Fibroblast of the conjunctiva (primary cell): ENCODE measurements around the gene ZDHHC9.

ENCODE experiments used
- DNase-seq: peaks from one replicate; pipeline ENCODE4 v3.0.0-alpha.2; 2010; ENCODE audit warnings: low read depth

Gene ZDHHC9

GRCh38 chrX:129818123-129818522 is 25.6 kb downstream of the ZDHHC9 start:
- DNase-seq, result no peak

- DNase-seq, result no peak
These were observed 29.9 kb downstream of the ZDHHC9 start for GRCh38 chrX:129813662-129814368.

GRCh38 chrX:129808829-129809796 is 34.6 kb downstream of the ZDHHC9 start:
- no peak for DNase-seq

- peak; percentile 22 for DNase-seq
These were observed 35.4 kb downstream of the ZDHHC9 start for GRCh38 chrX:129808158-129808828.

DNA sequence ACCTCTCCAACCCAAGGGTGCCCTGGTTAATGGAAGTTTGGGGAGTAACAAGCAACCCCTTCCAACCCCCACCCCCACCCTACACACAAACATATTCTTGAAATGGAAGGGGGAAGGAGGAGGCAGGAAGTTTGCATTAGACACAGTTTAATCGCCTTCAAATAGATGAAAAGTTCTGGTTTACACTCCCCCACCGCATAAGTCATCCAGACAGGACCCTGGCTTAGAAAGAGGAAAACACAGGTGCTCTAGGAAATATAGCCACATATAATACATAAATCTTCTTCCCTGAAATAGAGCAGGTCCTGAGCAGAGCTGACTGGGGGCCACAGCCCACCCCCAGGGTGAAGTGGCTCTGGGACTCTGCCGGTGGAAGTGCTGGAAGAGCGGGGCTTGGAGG is 38.9 kb downstream of the ZDHHC9 start:
- no peak for DNase-seq

DNA sequence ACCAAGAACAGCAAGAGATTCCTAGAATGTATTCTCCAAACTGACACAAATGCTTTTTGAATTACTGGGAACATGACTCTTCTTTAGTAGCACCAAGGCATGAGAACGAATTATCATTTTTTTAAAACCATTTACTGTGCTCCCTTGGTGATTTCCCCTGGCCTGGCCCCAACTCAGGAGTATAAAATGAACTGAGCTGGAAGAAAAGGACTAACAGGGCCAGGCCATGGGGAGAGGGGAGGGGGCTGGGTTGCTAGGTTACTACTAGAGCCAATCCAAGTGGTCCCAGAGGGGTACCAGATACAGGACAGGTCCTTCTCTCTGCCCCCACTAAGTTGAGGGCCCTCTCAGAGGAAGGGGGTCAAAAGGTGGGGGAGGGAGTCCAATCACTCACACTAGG is 40.8 kb downstream of the ZDHHC9 start:
- DNase-seq, result no peak

DNA sequence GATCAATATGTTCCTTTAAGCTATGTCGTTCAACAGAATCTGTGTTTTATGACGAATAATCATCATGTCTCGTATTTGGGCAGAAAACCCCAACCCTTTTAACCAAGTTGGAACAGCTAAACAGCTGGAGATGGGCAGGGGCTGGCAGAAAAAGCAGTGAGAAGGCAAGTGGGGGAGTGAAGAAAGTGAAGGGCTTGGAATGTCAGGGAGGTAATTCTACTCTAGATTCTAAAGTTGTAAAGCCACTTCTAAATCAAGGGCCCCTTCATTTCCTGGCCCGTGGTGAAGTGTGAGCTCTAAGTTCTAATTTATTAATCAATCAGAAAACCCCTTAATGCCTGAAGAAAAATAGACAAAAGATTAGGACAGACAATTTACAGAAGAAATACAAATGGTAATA is 43.5 kb downstream of the ZDHHC9 start:
- DNase-seq, result no peak

GRCh38 chrX:129798888-129799287 is 44.8 kb downstream of the ZDHHC9 start:
- DNase-seq, result no peak

GRCh38 chrX:129798456-129798855 is 45.2 kb downstream of the ZDHHC9 start:
- DNase-seq, result no peak

DNA sequence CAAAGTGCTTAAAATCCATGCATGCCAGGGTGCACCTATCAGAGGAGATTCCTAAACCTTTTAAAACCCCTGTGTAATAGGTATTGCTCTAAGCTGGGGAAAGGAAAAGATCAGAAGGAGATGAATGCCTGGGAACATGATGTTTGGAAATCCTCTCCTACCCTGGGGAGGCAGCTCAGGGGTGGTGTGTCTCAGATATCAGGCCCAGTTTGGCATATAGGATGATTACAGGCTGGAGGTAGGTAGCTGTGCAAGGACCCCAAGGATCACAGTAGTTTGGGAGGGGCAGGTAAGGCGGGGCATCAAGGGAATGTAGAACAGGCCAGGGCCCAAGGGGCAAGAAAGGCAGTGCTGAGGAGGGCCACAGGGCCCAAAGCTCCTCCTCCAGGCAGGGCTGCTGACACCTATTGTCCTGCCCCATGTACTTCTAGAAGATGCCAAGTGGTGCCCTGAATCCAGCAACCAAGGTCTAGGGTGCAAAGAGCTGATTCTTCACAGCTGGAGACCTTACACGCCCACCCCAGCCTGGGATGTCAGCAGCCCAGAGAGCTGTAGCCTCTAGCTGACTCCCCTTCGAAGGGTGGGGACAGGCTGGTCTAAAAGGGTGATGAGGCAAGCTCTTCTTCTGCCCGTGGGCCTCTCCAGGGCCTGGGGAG is 46.3 kb downstream of the ZDHHC9 start:
- no peak for DNase-seq

GRCh38 chrX:129795584-129795983 is 48.1 kb downstream of the ZDHHC9 start:
- no peak for DNase-seq

GRCh38 chrX:129793604-129794191 is 50.0 kb downstream of the ZDHHC9 start:
- DNase-seq, result no peak

DNA sequence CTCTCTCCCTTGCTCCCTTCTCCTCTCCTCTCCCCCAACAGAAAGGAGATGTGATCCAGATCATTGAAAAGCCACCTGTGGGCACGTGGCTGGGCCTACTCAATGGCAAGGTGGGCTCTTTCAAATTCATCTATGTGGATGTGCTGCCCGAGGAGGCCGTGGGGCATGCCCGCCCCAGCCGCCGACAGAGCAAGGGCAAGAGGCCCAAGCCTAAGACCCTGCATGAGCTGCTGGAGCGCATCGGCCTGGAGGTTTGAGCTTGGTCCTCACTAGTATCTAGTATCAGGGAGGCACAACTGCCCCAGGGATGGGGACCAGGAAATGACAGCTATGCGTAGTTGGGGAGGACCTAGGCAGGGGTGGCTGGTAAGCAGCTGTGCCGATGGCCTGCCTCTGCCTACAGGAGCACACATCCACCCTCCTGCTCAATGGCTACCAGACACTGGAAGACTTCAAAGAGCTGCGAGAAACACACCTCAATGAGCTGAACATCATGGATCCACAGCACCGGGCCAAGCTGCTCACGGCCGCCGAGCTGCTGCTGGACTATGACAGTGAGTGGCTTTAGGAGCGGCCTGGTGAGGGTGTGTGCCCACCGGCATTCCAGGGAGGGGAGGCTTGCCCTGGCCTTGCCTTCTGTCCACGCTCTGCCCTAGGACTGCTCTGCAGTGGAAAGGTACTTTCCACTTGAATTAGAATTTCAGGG is 50.9 kb downstream of the ZDHHC9 start:
- DNase-seq, result no peak

- no peak for DNase-seq
These were observed 51.6 kb downstream of the ZDHHC9 start for GRCh38 chrX:129791961-129792570.

GRCh38 chrX:129791336-129791735 is 52.4 kb downstream of the ZDHHC9 start:
- DNase-seq, result no peak

- no peak for DNase-seq
These were observed 52.9 kb downstream of the ZDHHC9 start for GRCh38 chrX:129790808-129791207.

DNA sequence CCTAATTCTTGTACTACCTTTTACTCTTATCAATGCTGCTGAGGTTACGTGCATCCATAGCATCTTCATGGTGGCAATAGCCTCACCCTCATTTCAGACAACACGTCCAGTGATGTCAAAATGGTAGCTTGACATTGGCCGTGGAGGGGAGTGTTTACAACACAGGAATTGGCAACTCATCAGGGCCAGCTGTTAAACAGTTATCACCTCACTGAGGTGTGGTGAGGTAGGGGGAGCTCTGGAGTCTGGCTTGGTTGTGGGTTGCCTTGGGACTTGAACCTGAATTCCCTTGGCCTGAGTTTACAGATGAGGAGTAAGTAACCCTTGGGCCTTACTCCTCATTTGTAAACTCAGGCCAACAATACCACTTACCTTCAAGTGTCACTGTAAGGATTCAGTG is 53.5 kb downstream of the ZDHHC9 start:
- no peak for DNase-seq

- no peak for DNase-seq
These were observed 55.2 kb downstream of the ZDHHC9 start for GRCh38 chrX:129788527-129788926.

DNA sequence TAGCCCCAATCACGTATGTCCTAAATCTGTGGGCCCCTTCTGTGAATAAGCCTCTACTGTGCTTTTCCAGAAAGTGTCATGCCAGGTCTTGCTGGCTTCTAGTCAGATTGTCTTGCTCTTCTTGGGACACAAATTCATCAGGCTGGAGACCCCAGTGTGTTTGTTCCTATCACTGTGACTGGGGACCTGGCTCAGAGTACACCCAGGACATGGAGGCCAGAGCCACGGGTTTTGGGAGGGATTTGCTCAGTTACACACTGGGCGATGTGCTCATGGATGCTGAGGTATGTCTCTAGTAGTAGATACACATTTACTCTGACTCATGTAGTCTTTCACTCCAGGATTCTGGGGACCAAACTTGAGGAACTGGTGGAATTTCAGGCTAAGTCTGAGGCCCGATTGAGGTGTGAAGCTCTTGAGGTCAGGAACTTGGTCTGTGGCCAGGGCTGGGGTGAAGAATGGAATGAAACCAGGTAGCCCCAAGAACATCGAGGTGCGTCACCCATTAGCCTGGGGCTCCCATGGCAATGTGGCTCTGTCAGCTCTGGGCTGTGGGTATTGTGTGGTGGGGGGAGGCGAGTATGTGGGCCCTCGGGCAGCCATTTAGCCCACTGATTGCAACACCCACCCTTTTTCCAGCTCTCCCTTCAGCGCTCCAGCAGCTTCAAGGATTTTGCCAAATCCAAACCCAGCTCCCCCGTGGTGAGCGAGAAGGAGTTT is 56.2 kb downstream of the ZDHHC9 start:
- no peak for DNase-seq

GRCh38 chrX:129786210-129786651 is 57.5 kb downstream of the ZDHHC9 start:
- no peak for DNase-seq
